Mucosa of descending colon (tissue), 3 donors: Measurements from ENCODE around the gene PTPRT. TPM values are rescaled to one million over a fixed set of nuclear protein-coding genes. Genes with fewer than 3 reads are reported as not detected.

Experiments
- ATAC-seq: fragments of 200-7000 bp; cut with Tn5 transposase; one replicate; pipeline ENCODE4 v1.9.1; 2020; ENCODE audit warnings: mild to moderate bottlenecking, moderate library complexity
- DNase-seq, 3 donors: peaks; one replicate each; pipeline ENCODE4 v3.0.0-alpha.2; 2020
- H3K36me3 ChIP-seq: fragments of 200-600 bp; one replicate; pipeline ENCODE4 v1.8.0; 2021; ENCODE audit warnings: low read depth, mild to moderate bottlenecking
- H3K4me1 ChIP-seq: fragments of 200-600 bp; one replicate; pipeline ENCODE4 v1.8.0; 2021; ENCODE audit warnings: low read depth, mild to moderate bottlenecking
- H3K4me3 ChIP-seq: fragments of 200-600 bp; one replicate; pipeline ENCODE4 v1.8.0; 2021; ENCODE audit warnings: mild to moderate bottlenecking
- H3K9me3 ChIP-seq: fragments of 200-600 bp; one replicate; pipeline ENCODE4 v1.8.0; 2021; ENCODE audit warnings: mild to moderate bottlenecking
- CTCF ChIP-seq: fragments of 200-600 bp; IDR thresholded peaks from one replicate; pipeline ENCODE4 v1.8.0; 2022; ENCODE audit warnings: antibody characterized with exemption, mild to moderate bottlenecking
- intact Hi-C, 2 donors: fragments of 100-400 bp; cut with DNase I in 1 of 2; cut with micrococcal nuclease in 1 of 2; formaldehyde crosslinking; loops; one replicate each; pipeline versions ENCODE4 v1.11.0 to v1.11.1; 2022; cut with DNase I, micrococcal nuclease
- total RNA-seq, 3 donors: library from RNA; stranded (reverse); fragmentation: NEBNext Ultra II Directional in 2 of 3; extraction: Animal tissue kit (Norgen Biotek cat#: 25700) in 2 of 3; gene quantifications; one replicate each; pipeline versions ENCODE4 v1.2.1 to v1.2.4, GENCODE V29; 2021 to 2023
- donor health status: DM: no; HTN: no; CAD: no; lungs with moderate emphysema.
- donor health status: DM: no; HTN: no; CAD: no.
- donor health status: DM: no; HTN: yes; CAD: no.

PTPRT gene
- total RNA-seq, 3 donors from 2014 or later = 0.19 to 0.43 (median 0.38) TPM

DNA sequence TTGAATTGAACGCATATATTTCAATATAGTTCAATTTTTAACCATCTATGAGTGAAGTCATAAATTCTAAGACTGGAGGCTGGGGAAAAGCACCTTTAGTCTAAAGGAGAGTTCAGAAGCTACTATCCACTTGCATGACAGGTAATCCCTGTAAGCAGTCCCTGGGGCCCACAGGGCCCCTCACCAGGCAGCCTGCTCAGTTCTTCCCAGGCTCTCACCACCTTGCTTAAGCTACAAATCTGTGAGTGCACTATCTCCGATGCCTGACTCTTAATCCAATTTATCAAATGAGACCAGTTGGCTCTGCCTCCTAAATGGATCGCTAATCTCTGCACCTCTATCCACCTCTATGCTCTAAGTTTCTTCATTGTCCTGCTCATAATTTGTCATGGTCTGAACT lies 413.8 kb downstream of the PTPRT start:
- Histone ChIP-seq H3K4me1 (no peaks in the 10 kb centered on the region), H3K4me3 (no peak overlapping the region), H3K9me3 (no peaks in the 10 kb centered on the region), H3K36me3 (no peaks in the 10 kb centered on the region)
- intact Hi-C loops = no loop called here
- ATAC-seq (no peak), DNase-seq (no peak)
- no peak for TF ChIP-seq CTCF

GRCh38 chr20:42775037-42775436 lies 414.7 kb downstream of the PTPRT start:
- DNase-seq (no peak), ATAC-seq (no peak)
- no peaks in the 10 kb centered on the region for H3K36me3 ChIP-seq
- intact Hi-C loops = no loop called here
- no peak for TF ChIP-seq CTCF
- no peak overlapping the region for H3K4me3 ChIP-seq
- H3K9me3 ChIP-seq = no peaks in the 10 kb centered on the region
- no peaks in the 10 kb centered on the region for H3K4me1 ChIP-seq

- no peak for ATAC-seq
- no peak overlapping the region for H3K4me3 ChIP-seq
- H3K9me3 ChIP-seq = no peaks in the 10 kb centered on the region
- no peaks in the 10 kb centered on the region for H3K4me1 ChIP-seq
- DNase-seq = no peak
- TF ChIP-seq CTCF = no peak
- intact Hi-C loops = no loop called here
- no peaks in the 10 kb centered on the region for H3K36me3 ChIP-seq
These were observed 426.7 kb downstream of the PTPRT start for GRCh38 chr20:42763015-42763414.

DNA sequence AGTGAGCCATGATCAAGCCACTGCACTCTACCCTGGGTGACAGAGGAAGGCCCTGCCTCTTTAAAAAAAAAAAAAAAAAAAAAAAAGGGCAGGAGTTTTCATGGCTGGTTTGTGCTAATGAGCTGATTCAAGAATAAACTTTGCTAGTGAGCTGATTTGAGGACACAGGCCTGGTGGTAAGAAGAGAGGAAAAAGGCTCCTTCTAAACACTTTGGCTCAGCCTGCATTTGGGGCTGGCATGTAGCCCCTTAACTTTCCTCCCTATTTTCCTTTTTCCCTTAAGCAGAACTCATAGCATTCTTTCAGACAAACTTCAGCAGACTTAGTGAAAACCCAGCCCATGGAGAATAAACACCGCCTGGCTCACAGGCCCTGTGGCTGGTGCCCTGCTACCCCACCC lies 432.7 kb downstream of the PTPRT start:
- H3K4me1 ChIP-seq = no peaks in the 10 kb centered on the region
- no peaks in the 10 kb centered on the region for H3K36me3 ChIP-seq
- no peaks in the 10 kb centered on the region for H3K9me3 ChIP-seq
- TF ChIP-seq CTCF = no peak
- DNase-seq (no peak), ATAC-seq (no peak)
- H3K4me3 ChIP-seq = no peak overlapping the region
- intact Hi-C loops = no loop called here

GRCh38 chr20:42754706-42755105 lies 435.0 kb downstream of the PTPRT start:
- Histone ChIP-seq H3K36me3 (no peaks in the 10 kb centered on the region), H3K4me3 (no peak overlapping the region), H3K4me1 (no peaks in the 10 kb centered on the region), H3K9me3 (no peaks in the 10 kb centered on the region)
- no peak for ATAC-seq
- DNase-seq = no peak
- no peak for TF ChIP-seq CTCF
- intact Hi-C loops = no loop called here

- DNase-seq = no peak
- Histone ChIP-seq H3K36me3 (no peaks in the 10 kb centered on the region), H3K4me3 (no peak overlapping the region), H3K4me1 (no peaks in the 10 kb centered on the region), H3K9me3 (no peaks in the 10 kb centered on the region)
- intact Hi-C loops = no loop called here
- TF ChIP-seq CTCF = no peak
- no peak for ATAC-seq
These were observed 437.1 kb downstream of the PTPRT start for GRCh38 chr20:42752620-42753019.
